Stimulated activated naive CD8-positive, alpha-beta T cell treated with anti-CD3 and anti-CD28 coated beads, Interleukin-15, Interleukin-2, amounts not matched to agents 100 ng/mL and 50 ng/mL, for 24 hours (primary cell): ENCODE results near the gene PCBP3.
A peak's percentile ranks its signal among the peaks of the same experiment; 100 is the strongest.
"Not testable (repeated sequence)": the region's sequence is repeated elsewhere in the genome, so short reads cannot be mapped to it uniquely, and the experiment has no call there.

Source experiments
- H3K27ac Mint-ChIP-seq: one replicate; pipeline ENCODE4 v1.8.0; 2021; ENCODE audit warnings: mild to moderate bottlenecking, mixed read lengths
- H3K27me3 Mint-ChIP-seq: one replicate; pipeline ENCODE4 v1.8.0; 2021; ENCODE audit warnings: mixed read lengths
- H3K36me3 Mint-ChIP-seq: one replicate; pipeline ENCODE4 v1.8.0; 2021; ENCODE audit warnings: low read depth, mixed read lengths
- H3K4me1 Mint-ChIP-seq: one replicate; pipeline ENCODE4 v1.8.0; 2021; ENCODE audit warnings: low read depth, mixed read lengths
- H3K4me3 Mint-ChIP-seq: one replicate; pipeline ENCODE4 v1.8.0; 2021; ENCODE audit warnings: mild to moderate bottlenecking, mixed read lengths
- H3K9me3 Mint-ChIP-seq: one replicate; pipeline ENCODE4 v1.8.0; 2021; ENCODE audit warnings: mixed read lengths

PCBP3 gene

DNA sequence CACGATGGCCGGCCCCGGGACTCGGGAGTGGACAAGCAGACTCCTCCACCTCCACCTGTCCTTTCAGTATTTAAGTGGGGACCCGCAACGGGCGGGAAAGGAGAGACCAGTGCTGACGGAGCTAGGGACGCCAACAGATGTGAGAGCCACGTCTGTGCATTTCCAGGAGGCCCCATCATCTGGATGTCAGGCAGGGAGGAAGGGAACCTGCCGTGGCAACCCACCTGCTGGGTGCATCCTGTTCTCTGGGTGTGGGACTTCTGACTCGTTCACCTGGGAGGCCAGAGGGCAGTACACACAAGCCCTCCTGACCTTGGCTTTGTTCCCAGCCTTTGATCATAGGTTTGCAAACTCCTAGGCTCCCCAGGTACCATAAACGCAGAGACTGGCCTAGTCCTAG, 5.6 kb upstream of the PCBP3 start:
- peaks cover 4% of the 10 kb centered on the region for H3K27me3 Mint-ChIP-seq
- H3K9me3 Mint-ChIP-seq, result no peaks in the 10 kb centered on the region
- H3K4me1 Mint-ChIP-seq, result peaks cover 12% of the 10 kb centered on the region
- no peak overlapping the region for H3K4me3 Mint-ChIP-seq
- H3K36me3 Mint-ChIP-seq, result no peaks in the 10 kb centered on the region
- no peak overlapping the region for H3K27ac Mint-ChIP-seq

DNA sequence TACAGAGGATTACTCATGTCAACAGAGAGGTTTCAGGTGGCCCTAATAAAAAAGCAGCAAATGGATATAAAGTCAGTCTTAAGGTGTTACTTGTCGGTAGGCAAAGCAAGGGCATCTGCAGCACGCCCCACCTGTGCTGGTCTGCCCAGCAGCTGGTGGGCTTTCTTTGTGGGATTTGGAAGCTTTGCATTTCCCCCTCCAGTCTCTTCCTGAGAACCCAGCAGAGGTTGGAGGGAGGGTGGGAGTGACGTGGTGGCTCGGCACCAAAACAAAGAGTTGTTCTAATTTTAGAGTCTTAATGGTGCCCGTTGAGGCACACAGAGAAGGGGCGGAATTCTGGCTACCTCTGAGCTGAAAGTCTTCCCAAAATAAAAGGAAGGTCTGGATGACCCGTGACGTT, 4.8 kb upstream of the PCBP3 start:
- Mint-ChIP-seq H3K4me3 (no peak overlapping the region), H3K9me3 (no peaks in the 10 kb centered on the region), H3K27ac (no peak overlapping the region), H3K4me1 (peaks cover 12% of the 10 kb centered on the region), H3K27me3 (peaks cover 4% of the 10 kb centered on the region), H3K36me3 (no peaks in the 10 kb centered on the region)

GRCh38 chr21:45639206-45640000, 4.1 kb upstream of the PCBP3 start:
- Mint-ChIP-seq H3K27me3 (peaks cover 7% of the 10 kb centered on the region), H3K36me3 (no peaks in the 10 kb centered on the region), H3K4me1 (peaks cover 14% of the 10 kb centered on the region), H3K9me3 (no peaks in the 10 kb centered on the region), H3K4me3 (no peak overlapping the region), H3K27ac (no peak overlapping the region)

DNA sequence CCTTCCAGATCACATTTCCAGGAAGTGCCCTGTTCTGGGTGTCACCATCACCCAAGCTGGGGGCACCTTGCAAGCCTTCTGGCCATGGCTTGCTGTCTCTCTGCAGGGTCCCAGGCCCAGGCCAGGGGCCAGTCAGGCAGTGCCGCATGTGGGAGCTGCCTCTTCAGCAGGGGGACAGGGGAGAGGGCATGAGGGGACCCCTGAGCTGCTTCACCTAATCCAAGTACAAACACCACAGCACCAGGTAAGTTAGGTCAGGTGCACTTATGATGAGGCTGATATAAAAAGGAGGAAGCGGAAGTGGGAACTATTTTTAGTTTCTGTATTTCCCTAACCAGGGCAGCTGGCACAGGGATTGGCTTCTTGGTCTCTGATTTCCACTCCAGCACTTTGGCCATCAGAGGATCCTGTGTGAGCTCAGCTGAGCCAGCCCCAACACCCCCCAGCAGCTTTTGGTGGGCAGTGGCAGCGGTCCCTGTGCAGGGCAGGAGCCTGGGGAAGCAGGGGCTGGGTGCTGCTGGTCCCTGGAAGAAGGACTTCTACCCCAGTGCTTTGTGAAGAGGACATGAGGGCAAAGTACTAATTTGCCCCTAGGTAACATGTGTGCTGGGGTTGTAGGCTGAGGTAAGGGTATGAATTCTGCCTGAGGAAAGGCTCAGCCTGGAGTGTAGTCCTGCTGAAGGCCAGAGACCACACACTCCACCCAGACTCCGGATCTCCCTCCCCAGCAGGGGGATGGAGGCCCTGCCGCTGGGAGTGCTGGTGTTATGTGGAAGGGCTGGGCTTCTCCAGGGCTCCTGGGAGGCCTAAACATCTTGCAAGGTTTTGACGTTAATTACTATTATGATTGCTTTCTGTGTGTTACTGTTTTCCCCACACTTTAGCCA, 3.3 kb upstream of the PCBP3 start:
- Mint-ChIP-seq H3K4me3 (no peak overlapping the region), H3K9me3 (no peaks in the 10 kb centered on the region), H3K27ac (no peak overlapping the region), H3K4me1 (peaks cover 23% of the 10 kb centered on the region), H3K36me3 (no peaks in the 10 kb centered on the region), H3K27me3 (peaks cover 15% of the 10 kb centered on the region)

DNA sequence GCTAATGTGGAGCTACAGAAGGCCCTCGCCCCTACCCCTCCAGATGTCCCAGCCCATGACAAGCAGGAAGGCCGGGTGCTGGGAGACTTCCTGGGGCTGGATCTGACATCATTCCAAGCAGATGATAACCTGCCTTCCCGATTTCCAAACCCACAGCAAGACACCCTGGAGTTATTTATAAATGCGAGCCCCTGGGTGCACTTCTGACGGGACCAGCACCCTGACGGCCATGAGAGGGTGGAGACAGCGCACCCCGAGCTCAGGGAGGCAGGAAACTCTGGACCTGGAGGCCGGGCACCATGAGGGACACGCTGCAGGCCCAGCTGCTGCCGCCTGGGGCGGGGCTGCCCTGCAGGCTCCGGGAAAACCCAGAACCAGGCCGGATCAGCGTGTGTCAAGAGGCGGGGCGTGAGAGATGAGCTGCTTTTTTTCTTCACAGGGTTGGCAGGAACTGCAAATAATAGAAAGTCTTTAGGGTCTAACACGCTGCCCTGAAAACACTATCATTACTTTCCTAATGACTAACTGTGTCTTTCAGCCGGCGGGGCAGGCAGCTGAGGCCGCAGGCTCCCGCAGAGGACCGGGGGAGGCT, 2.5 kb upstream of the PCBP3 start:
- Mint-ChIP-seq H3K9me3 (no peaks in the 10 kb centered on the region), H3K27ac (no peak overlapping the region), H3K4me3 (no peak overlapping the region), H3K27me3 (peaks cover 21% of the 10 kb centered on the region), H3K4me1 (peaks cover 29% of the 10 kb centered on the region), H3K36me3 (no peaks in the 10 kb centered on the region)

- Mint-ChIP-seq H3K36me3 (no peaks in the 10 kb centered on the region), H3K9me3 (no peaks in the 10 kb centered on the region), H3K4me3 (no peak overlapping the region), H3K4me1 (peaks cover 29% of the 10 kb centered on the region), H3K27ac (no peak overlapping the region), H3K27me3 (peaks cover 21% of the 10 kb centered on the region)
Measured at GRCh38 chr21:45641480-45642035, 2.0 kb upstream of the PCBP3 start.

- Mint-ChIP-seq H3K4me1 (peaks cover 29% of the 10 kb centered on the region), H3K4me3 (no peak overlapping the region), H3K27ac (no peak overlapping the region)
Measured at GRCh38 chr21:45642122-45642813, 1.3 kb upstream of the PCBP3 start.

DNA sequence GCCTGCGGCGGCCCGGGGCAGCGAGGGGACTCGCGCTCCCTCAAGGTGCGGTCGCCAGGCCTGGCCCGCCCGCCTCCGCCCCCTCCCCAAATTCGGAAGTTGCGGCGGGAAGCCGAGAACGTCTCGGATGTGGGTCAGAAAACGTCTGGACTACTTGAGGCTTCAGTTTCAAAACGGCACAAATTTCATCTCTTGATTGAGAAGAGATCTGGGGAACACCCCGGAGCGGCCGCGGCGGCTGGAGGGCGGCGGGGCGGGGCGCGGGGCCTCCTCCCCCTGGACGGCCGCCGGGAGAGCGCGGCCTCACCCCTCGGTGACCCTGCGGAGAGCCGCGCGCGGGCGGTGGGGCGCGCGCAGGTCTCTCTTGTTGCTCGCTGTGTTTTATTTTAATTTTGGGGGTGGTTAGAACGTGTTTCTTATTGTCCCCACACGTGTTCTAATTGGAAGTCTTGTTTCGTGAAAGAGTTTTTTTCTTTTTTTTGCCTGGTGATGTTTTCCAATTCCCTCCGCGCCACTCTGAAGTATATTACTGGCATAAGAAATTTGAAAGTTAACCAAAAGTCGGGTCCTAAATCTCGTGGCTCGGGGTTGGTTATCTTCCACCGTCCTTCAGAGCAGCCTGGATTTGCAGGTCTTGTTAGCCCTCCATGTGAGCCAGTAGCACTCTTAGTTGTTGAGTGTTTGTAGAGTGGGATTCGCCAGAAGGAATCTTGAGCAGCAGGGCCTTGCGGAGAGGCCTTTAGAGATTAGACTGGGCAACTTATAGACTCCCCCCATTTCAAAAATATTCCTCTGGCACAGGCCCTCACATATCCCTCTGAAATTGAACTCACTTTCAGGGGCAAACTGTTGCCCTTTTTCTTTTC, 749 bp downstream of the PCBP3 start:
- Mint-ChIP-seq H3K4me1 (peaks cover 29% of the 10 kb centered on the region), H3K27me3 (peaks cover 30% of the 10 kb centered on the region), H3K36me3 (no peaks in the 10 kb centered on the region), H3K4me3 (peak overlapping the region; percentile 78), H3K9me3 (no peaks in the 10 kb centered on the region), H3K27ac (no peak overlapping the region)

More at GRCh38 chr21:45642122-45642813, 1.3 kb upstream of the PCBP3 start:
- Mint-ChIP-seq H3K9me3 (no peaks in the 10 kb centered on the region), H3K27me3 (peaks cover 28% of the 10 kb centered on the region), H3K36me3 (no peaks in the 10 kb centered on the region)

- H3K9me3 Mint-ChIP-seq, result no peaks in the 10 kb centered on the region
- no peaks in the 10 kb centered on the region for H3K4me1 Mint-ChIP-seq
- H3K4me3 Mint-ChIP-seq, result no peak overlapping the region
- H3K27ac Mint-ChIP-seq, result no peak overlapping the region
- H3K27me3 Mint-ChIP-seq, result peaks cover 23% of the 10 kb centered on the region
- no peaks in the 10 kb centered on the region for H3K36me3 Mint-ChIP-seq
Measured at GRCh38 chr21:45651921-45652320, 8.4 kb downstream of the PCBP3 start.

DNA sequence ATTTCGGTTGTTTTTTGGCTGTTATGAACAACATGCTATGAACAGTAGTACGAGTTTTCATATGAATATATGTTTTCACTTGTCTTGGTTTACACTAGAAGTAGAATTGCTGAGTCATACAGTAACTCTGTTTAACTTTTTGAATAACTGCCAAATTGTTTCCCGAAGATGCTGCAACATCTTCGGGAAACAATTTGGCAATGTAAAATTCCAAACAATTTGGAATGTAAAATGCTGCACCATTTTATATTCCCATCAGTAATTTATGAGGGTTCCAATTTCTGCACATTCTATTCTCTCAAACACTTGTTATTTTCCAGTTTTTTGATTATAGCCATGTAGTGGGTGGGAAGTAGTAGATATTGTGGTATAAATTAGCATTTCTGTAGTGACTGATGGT, 11.6 kb downstream of the PCBP3 start:
- no peaks in the 10 kb centered on the region for H3K9me3 Mint-ChIP-seq

DNA sequence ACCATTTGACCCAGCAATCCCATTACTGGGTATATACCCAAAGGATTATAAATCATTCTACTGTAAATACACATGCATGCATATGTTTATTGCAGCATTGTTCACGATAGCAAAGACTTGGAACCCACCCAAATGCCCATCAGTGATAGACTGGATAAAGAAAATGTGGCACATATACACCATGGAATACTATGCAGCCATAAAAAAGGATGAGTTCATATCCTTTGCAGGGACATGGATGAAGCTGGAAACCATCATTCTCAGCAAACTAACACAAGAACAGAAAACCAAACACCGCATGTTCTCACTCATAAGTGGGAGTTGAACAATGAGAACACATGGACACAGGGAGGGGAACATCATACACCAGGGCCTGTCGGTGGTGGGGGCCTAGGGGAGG, 12.6 kb downstream of the PCBP3 start:
- not testable (repeated sequence) for H3K4me1 Mint-ChIP-seq, H3K36me3 Mint-ChIP-seq, H3K9me3 Mint-ChIP-seq, H3K4me3 Mint-ChIP-seq, H3K27ac Mint-ChIP-seq, H3K27me3 Mint-ChIP-seq

More for the DNA sequence above, 11.6 kb downstream of the PCBP3 start:
- no peak overlapping the region for H3K27ac Mint-ChIP-seq
- no peak overlapping the region for H3K4me3 Mint-ChIP-seq
- H3K4me1 Mint-ChIP-seq, result no peaks in the 10 kb centered on the region
- H3K27me3 Mint-ChIP-seq, result peaks cover 14% of the 10 kb centered on the region
- H3K36me3 Mint-ChIP-seq, result no peaks in the 10 kb centered on the region

DNA sequence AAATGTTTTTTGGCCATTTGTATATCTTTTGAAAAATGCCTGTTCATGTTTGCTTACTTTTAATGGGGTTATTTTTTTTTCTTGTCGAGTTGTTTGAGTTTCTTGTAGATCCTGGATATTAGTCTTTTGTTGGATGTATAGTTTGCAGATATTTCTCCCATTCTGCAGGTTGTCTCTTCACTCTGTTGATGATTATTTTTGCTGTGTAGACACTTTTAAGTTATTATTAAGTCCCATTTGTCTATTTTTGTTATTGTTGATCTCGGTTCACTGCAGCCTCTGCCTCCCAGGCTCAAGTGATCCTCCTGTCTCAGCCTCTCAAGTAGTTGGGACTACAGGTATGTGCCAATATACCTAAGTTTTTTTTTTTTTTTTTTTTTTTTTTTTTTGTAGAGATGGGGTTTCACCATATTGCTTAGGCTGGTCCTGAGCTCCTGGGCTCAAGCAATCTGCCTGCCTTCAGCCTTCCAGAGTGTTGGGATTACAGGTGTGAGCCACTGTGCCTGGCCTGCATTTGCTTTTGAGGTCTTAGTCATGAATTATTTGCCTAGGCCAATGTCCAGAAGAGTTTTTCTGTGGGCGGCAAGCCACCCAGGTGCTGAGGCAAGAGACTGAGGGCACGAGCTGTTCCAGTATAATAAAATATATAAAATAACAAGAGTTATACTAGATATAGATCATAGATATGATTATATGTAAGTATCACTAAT, 18.5 kb downstream of the PCBP3 start:
- H3K27ac Mint-ChIP-seq, H3K27me3 Mint-ChIP-seq, H3K4me1 Mint-ChIP-seq, H3K36me3 Mint-ChIP-seq, H3K4me3 Mint-ChIP-seq: not testable (repeated sequence)
- peaks cover 16% of the 10 kb centered on the region for H3K9me3 Mint-ChIP-seq

GRCh38 chr21:45662623-45663245, 19.2 kb downstream of the PCBP3 start:
- not testable (repeated sequence) for H3K27me3 Mint-ChIP-seq, H3K4me3 Mint-ChIP-seq, H3K27ac Mint-ChIP-seq, H3K4me1 Mint-ChIP-seq, H3K36me3 Mint-ChIP-seq
- H3K9me3 Mint-ChIP-seq, result peaks cover 23% of the 10 kb centered on the region
